Activated CD4-positive, alpha-beta T cell treated with anti-CD3 and anti-CD28 coated beads, Interleukin-2, amount 50 U/mL, for 24 hours (primary cell): ENCODE data around the gene CSRNP3.
"Not testable (repeated sequence)": the region's sequence is repeated elsewhere in the genome, so short reads cannot be mapped to it uniquely, and the experiment has no call there.

Source experiments
- DNase-seq, 2 donors: peaks; one replicate each; pipeline ENCODE4 v3.0.0-alpha.2; 2020; ENCODE audit warnings: low read depth in 1 of 2, low spot score in 1 of 2

The CSRNP3 gene

GRCh38 chr2:165584126-165584654 is 114.7 kb downstream of the CSRNP3 start:
- no peak for DNase-seq

- no peak for DNase-seq
These were observed 116.5 kb downstream of the CSRNP3 start for GRCh38 chr2:165586019-165586418.

- DNase-seq: no peak
These were observed 117.9 kb downstream of the CSRNP3 start for GRCh38 chr2:165587335-165587938.

- not testable (repeated sequence) for DNase-seq
These were observed 121.5 kb downstream of the CSRNP3 start for GRCh38 chr2:165590999-165591398.

GRCh38 chr2:165593081-165593480 is 123.6 kb downstream of the CSRNP3 start:
- no peak for DNase-seq

- no peak for DNase-seq
These were observed 124.9 kb downstream of the CSRNP3 start for GRCh38 chr2:165594231-165594934.

GRCh38 chr2:165594935-165595255 is 125.4 kb downstream of the CSRNP3 start:
- DNase-seq: no peak

GRCh38 chr2:165596788-165597187 is 127.3 kb downstream of the CSRNP3 start:
- DNase-seq: no peak

- no peak for DNase-seq
These were observed 131.8 kb downstream of the CSRNP3 start for GRCh38 chr2:165601065-165601830.

GRCh38 chr2:165601928-165602521 is 132.5 kb downstream of the CSRNP3 start:
- DNase-seq: no peak

GRCh38 chr2:165609672-165610071 is 140.2 kb downstream of the CSRNP3 start:
- DNase-seq: no peak

- DNase-seq: no peak
These were observed 141.1 kb downstream of the CSRNP3 start for GRCh38 chr2:165610591-165611029.

GRCh38 chr2:165617741-165618481 is 148.4 kb downstream of the CSRNP3 start:
- DNase-seq: no peak

GRCh38 chr2:165618806-165619205 is 149.3 kb downstream of the CSRNP3 start:
- DNase-seq: no peak

GRCh38 chr2:165621086-165621560 is 151.6 kb downstream of the CSRNP3 start:
- no peak for DNase-seq

- no peak for DNase-seq
These were observed 153.7 kb downstream of the CSRNP3 start for GRCh38 chr2:165623161-165623560.

- no peak for DNase-seq
These were observed 154.4 kb downstream of the CSRNP3 start for GRCh38 chr2:165623783-165624469.

- no peak for DNase-seq
These were observed 154.9 kb downstream of the CSRNP3 start for GRCh38 chr2:165624470-165624800.

GRCh38 chr2:165627470-165627869 is 158.0 kb downstream of the CSRNP3 start:
- DNase-seq: no peak

- DNase-seq: no peak
These were observed 160.3 kb downstream of the CSRNP3 start for GRCh38 chr2:165629776-165630175.
